Activated CD8-positive, alpha-beta T cell treated with anti-CD3 and anti-CD28 coated beads for 36 hours (primary cell): ENCODE results near the gene RNU1-2. TPM values are rescaled to one million over a fixed set of nuclear protein-coding genes. Genes with fewer than 3 reads are reported as not detected.
"Not testable (repeated sequence)": the region's sequence is repeated elsewhere in the genome, so short reads cannot be mapped to it uniquely, and the experiment has no call there.

Source experiments
- ATAC-seq: fragments of 200-7000 bp; cut with Tn5 transposase; one replicate; pipeline ENCODE4 v1.10.0; 2021; ENCODE audit warnings: mild to moderate bottlenecking, moderate library complexity
- CTCF ChIA-PET: fragments of 350-600 bp; sonication (Branson Sonifier 250); formaldehyde crosslinking; loops from one replicate; lab custom pipeline; 2021; ENCODE audit warnings: antibody characterized with exemption; lab: Charles Lee
- POLR2A ChIA-PET: fragments of 350-600 bp; sonication (Branson Sonifier 250); formaldehyde crosslinking; loops from one replicate; lab custom pipeline; 2021; ENCODE audit warnings: antibody characterized with exemption; lab: Charles Lee
- DNase-seq: peaks from one replicate; pipeline ENCODE4 v3.0.0-alpha.2; 2020
- H3K27ac Mint-ChIP-seq: one replicate; pipeline ENCODE4 v1.8.0; 2021; ENCODE audit warnings: mild to moderate bottlenecking, mixed read lengths
- H3K27me3 Mint-ChIP-seq: one replicate; pipeline ENCODE4 v1.8.0; 2021; ENCODE audit warnings: mixed read lengths
- H3K36me3 Mint-ChIP-seq: one replicate; pipeline ENCODE4 v1.8.0; 2021; ENCODE audit warnings: low read depth, mixed read lengths
- H3K4me1 Mint-ChIP-seq: one replicate; pipeline ENCODE4 v1.8.0; 2021; ENCODE audit warnings: low read depth, mixed read lengths
- H3K4me3 Mint-ChIP-seq: one replicate; pipeline ENCODE4 v1.8.0; 2021; ENCODE audit warnings: mild to moderate bottlenecking, moderate library complexity, mixed read lengths
- H3K9me3 Mint-ChIP-seq: one replicate; pipeline ENCODE4 v1.8.0; 2021; ENCODE audit warnings: mixed read lengths
- CTCF ChIP-seq: fragments of 200-600 bp; IDR thresholded peaks from one replicate; pipeline ENCODE4 v1.8.0; 2022; ENCODE audit warnings: antibody characterized with exemption, mild to moderate bottlenecking
- intact Hi-C: fragments of 100-400 bp; cut with micrococcal nuclease; formaldehyde crosslinking; loops from one replicate; pipeline ENCODE4 v1.10.0; 2022
- total RNA-seq, 2 experiments: library from RNA; stranded (reverse); gene quantifications; one replicate each; pipeline ENCODE4 v1.2.3, GENCODE V29; 2021

RNU1-2 gene
- total RNA-seq, 2 experiments from 2014 or later = 820 to 1,043 TPM

GRCh38 chr1:16886860-16887605 lies 8.7 kb upstream of the RNU1-2 start:
- POLR2A ChIA-PET = interaction anchor here (1.1 to 1.4 kb wide), 2 partner anchors 13 to 18 kb away, joined by 3 to 5 read pairs; no protein-coding TSS in a partner anchor
- H3K36me3 Mint-ChIP-seq = no peaks in the 10 kb centered on the region
- CTCF ChIA-PET = no interaction called here
- intact Hi-C loops = no loop called here
- DNase-seq = no peak
- no peak overlapping the region for H3K4me3 Mint-ChIP-seq
- H3K27me3 Mint-ChIP-seq = peaks cover 8% of the 10 kb centered on the region
- TF ChIP-seq CTCF = no peak
- H3K9me3 Mint-ChIP-seq = no peaks in the 10 kb centered on the region
- H3K27ac Mint-ChIP-seq = no peak overlapping the region
- ATAC-seq = no peak
- peaks cover 8% of the 10 kb centered on the region for H3K4me1 Mint-ChIP-seq

DNA sequence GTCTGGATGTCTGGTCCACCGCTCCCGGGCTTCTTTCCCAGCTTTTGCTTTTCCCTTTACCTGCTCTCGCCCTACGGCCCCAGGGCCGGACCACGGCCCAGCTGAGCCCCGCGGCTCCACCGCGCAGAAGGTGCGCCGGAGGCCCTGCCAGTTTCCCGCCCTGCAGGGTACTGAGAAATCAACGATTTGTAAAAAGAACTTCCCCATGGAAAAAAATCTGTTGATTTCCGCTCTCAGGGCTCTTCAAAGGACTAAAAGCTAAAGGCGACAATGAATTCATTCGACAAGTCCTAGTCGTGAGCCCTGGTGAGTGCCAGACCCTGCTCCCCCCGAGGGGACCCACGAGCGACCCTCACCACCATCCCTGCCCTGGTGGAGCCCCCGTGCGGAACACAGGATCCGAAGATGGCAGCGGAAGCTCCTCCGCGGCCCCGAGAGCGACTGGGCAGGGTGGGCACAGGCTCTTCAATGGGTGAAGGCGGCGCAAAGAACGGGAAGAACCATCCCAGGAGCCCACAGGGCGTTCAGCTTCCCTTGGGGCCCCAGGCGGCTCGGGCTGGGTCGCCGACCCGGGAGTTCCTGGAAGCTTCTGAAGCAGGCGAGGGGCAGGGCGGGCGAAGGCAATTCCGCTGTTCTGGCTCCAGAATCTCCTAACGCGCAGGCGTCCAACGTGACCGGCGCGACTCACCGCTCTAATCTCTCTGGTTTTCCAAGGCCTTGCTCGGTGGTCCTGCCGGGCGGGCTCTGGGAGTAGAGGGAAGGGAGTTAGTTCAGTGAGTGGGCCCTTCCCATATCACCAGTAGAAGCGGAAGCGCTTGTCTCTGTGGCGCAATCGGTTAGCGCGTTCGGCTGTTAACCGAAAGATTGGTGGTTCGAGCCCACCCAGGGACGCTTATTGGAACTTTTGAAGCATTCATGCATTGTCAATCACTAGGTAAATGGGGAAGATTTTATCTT lies 6.6 kb upstream of the RNU1-2 start:
- DNase-seq (peak; percentile 78), ATAC-seq (peak; percentile 82)
- Mint-ChIP-seq H3K27me3 (peaks cover 2% of the 10 kb centered on the region), H3K27ac (peak overlapping the region; percentile 82), H3K4me1 (peaks cover 8% of the 10 kb centered on the region), H3K36me3 (no peaks in the 10 kb centered on the region), H3K9me3 (no peaks in the 10 kb centered on the region), H3K4me3 (peak overlapping the region; percentile 82)
- ChIA-PET POLR2A (interaction anchor here (2.1 kb wide), 1 partner anchor 16 kb away, joined by 8 read pairs; no protein-coding TSS in a partner anchor), CTCF (no interaction called here)
- intact Hi-C loops = no loop called here
- TF ChIP-seq CTCF = peak; percentile 35

GRCh38 chr1:16890539-16891021 lies 5.2 kb upstream of the RNU1-2 start:
- DNase-seq, H3K27ac Mint-ChIP-seq, H3K4me3 Mint-ChIP-seq, H3K36me3 Mint-ChIP-seq, H3K9me3 Mint-ChIP-seq, intact Hi-C loops, ATAC-seq, POLR2A ChIA-PET, H3K27me3 Mint-ChIP-seq, CTCF ChIA-PET: not testable (repeated sequence)
- peaks cover 11% of the 10 kb centered on the region for H3K4me1 Mint-ChIP-seq

DNA sequence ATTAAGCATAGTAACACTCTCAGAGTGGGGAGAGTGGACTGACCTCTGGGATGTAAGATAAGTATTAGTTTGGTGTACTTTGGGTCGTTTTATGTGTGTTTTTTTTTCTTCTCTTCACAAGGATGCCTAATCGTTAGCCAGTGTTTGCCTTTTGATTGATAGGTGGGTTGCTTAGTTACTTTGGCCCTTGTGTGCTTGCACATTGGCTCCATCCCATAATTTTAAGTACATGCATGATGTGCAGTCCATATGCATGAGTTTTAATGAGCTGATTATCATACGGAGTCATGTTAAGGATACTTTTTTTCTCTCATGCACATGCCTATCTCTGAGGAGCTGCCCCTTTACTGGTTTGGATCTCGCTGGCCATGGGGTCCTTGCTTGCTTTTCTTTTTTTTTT lies 4.7 kb upstream of the RNU1-2 start:
- H3K27me3 Mint-ChIP-seq, H3K9me3 Mint-ChIP-seq, H3K27ac Mint-ChIP-seq, POLR2A ChIA-PET, H3K36me3 Mint-ChIP-seq, ATAC-seq, CTCF ChIA-PET, H3K4me3 Mint-ChIP-seq, intact Hi-C loops, DNase-seq: not testable (repeated sequence)
- peaks cover 13% of the 10 kb centered on the region for H3K4me1 Mint-ChIP-seq

GRCh38 chr1:16892978-16893525 lies 2.7 kb upstream of the RNU1-2 start:
- H3K9me3 Mint-ChIP-seq, ATAC-seq, H3K27me3 Mint-ChIP-seq, DNase-seq, H3K4me3 Mint-ChIP-seq, H3K36me3 Mint-ChIP-seq, intact Hi-C loops, CTCF ChIA-PET, H3K27ac Mint-ChIP-seq: not testable (repeated sequence)
- H3K4me1 Mint-ChIP-seq = peaks cover 25% of the 10 kb centered on the region
- POLR2A ChIA-PET = interaction anchor here (1.7 kb wide), 1 partner anchor 12 kb away, joined by 10 read pairs; no protein-coding TSS in a partner anchor

DNA sequence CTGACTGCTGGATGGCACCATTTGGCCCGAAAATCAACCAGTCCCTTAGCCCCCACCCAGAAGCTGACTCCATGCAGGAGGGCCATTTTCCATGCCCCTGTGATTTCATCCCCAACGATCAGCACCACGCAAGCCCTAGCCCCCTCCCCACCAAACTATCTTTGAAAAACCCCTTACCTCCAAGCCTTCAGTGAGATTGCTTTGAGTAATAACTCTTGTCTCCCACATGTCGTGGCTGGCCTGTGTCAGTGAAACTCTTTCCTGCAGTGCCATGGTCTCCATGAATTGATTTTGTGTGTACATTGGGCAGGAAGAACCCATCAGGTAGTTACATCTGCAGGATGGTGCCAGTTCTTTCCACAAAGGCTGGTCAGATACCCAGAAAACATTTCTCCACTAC lies 2.0 kb upstream of the RNU1-2 start:
- H3K27ac Mint-ChIP-seq, H3K27me3 Mint-ChIP-seq, H3K36me3 Mint-ChIP-seq, POLR2A ChIA-PET, intact Hi-C loops, DNase-seq, H3K9me3 Mint-ChIP-seq, ATAC-seq, CTCF ChIA-PET, H3K4me3 Mint-ChIP-seq: not testable (repeated sequence)
- H3K4me1 Mint-ChIP-seq = peaks cover 24% of the 10 kb centered on the region

DNA sequence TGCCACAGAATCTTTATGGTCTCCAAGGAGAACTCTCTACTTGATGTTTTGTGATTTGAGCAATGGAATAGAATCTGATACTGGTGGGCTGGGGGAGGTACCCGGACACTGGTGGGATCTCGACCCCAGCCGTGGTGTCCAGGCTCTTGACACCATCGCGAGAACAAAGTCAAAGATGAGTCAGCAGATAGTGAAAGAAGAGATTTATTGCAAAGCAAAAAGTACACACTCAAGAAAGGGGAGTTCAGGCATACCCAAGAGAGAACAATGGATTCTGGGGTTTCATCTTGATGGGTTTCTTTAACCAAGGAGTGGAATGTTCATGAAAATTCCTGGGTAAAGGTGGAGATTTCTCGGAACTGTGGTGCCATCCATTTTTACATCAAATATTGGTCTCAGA lies 1.4 kb upstream of the RNU1-2 start:
- intact Hi-C loops = not testable (repeated sequence)
- Mint-ChIP-seq H3K4me1 (peaks cover 24% of the 10 kb centered on the region), H3K4me3 (peak overlapping the region; percentile 74)

GRCh38 chr1:16895233-16895597 lies 565 bp upstream of the RNU1-2 start:
- DNase-seq, CTCF ChIA-PET, H3K27me3 Mint-ChIP-seq, intact Hi-C loops, H3K9me3 Mint-ChIP-seq, ATAC-seq, H3K36me3 Mint-ChIP-seq, POLR2A ChIA-PET: not testable (repeated sequence)
- peak overlapping the region; percentile 74 for H3K4me3 Mint-ChIP-seq
- peak overlapping the region; percentile 99 for H3K27ac Mint-ChIP-seq
- peaks cover 18% of the 10 kb centered on the region for H3K4me1 Mint-ChIP-seq

More for the DNA sequence above, 1.4 kb upstream of the RNU1-2 start:
- CTCF ChIA-PET, ATAC-seq, H3K9me3 Mint-ChIP-seq, POLR2A ChIA-PET, H3K36me3 Mint-ChIP-seq, DNase-seq, H3K27ac Mint-ChIP-seq, H3K27me3 Mint-ChIP-seq: not testable (repeated sequence)

DNA sequence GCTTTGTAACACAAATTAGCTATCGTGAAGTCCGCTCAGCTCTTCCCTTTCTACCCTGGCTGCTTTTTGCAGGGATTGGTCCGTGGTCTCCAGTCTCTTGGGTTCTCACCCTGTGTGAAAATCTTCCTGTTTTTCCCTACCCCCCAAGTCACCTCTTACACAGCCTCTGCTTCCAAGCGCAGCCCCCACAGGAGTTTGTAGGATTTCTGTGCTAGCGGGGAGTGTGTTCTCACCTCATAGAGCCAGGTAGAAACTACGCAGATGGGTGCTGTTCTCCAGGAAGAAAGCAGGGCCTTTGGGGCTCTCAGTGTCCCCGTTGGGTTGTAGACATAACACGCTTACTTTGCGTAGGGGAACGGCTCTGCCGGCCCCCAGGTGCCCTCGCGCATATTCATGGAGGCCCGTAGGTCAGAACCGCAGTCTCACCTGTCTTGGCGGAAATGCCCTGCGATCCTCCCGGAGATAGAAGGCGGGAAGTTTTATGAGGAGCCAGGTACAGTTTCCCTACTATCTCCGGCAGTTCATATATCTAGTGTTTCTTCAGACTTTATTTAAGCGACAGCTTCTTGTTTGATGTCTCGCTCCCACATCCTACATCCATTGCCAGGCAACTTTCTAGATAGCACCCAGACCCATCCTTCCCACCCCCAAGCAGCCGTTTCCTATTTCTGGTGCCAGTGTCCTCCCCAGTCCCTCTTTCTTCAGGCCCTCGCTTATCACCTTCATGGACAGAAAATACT lies 706 bp downstream of the RNU1-2 start:
- H3K4me1 Mint-ChIP-seq = peaks cover 27% of the 10 kb centered on the region
- H3K27me3 Mint-ChIP-seq, ATAC-seq, intact Hi-C loops, H3K9me3 Mint-ChIP-seq, CTCF ChIA-PET, H3K36me3 Mint-ChIP-seq: not testable (repeated sequence)
- peak; percentile 62 for DNase-seq
- H3K27ac Mint-ChIP-seq = peak overlapping the region; percentile 99
- peak overlapping the region; percentile 74 for H3K4me3 Mint-ChIP-seq
- POLR2A ChIA-PET = interaction anchor here (0.5 to 1.7 kb wide), 6 partner anchors 8 to 383 kb away, joined by 3 to 14 read pairs (median 3); partner anchors contain the start of gene CROCC
